GM19328 (cell line): Measurements from ENCODE around the gene APPBP2.
"Not testable (repeated sequence)": the region's sequence is repeated elsewhere in the genome, so short reads cannot be mapped to it uniquely, and the experiment has no call there.

Experiments used
- ATAC-seq: cut with Tn5 transposase; IDR thresholded peaks from one replicate; pipeline ENCODE4 v1.9.1; 2021; ENCODE audit warnings: mild to moderate bottlenecking, moderate library complexity; ENCODE audit not compliant: unreplicated experiment

APPBP2 gene

GRCh38 chr17:60525685-60526514 is at the start of gene APPBP2:
Gene APPBP2, minus strand, starts transcription at chr17:60526242. Its CDS starts 311 bp downstream, at chr17:60525931.
- ATAC-seq, result peak; percentile 94

- no peak for ATAC-seq
Observed at GRCh38 chr17:60573236-60574051, 47.4 kb upstream of the APPBP2 start.

- ATAC-seq, result no peak
Observed at GRCh38 chr17:60565233-60565632, 39.2 kb upstream of the APPBP2 start.

- ATAC-seq, result no peak
Observed at GRCh38 chr17:60563743-60564142, 37.7 kb upstream of the APPBP2 start.

- no peak for ATAC-seq
Observed at GRCh38 chr17:60562421-60562820, 36.4 kb upstream of the APPBP2 start.

GRCh38 chr17:60560860-60561257 is 34.8 kb upstream of the APPBP2 start:
- ATAC-seq, result no peak

GRCh38 chr17:60559995-60560859 is 34.2 kb upstream of the APPBP2 start:
- ATAC-seq, result no peak

GRCh38 chr17:60559659-60559994 is 33.6 kb upstream of the APPBP2 start:
- ATAC-seq, result no peak

GRCh38 chr17:60557805-60558204 is 31.8 kb upstream of the APPBP2 start:
- no peak for ATAC-seq

- no peak for ATAC-seq
Observed at GRCh38 chr17:60555786-60556185, 29.7 kb upstream of the APPBP2 start.

- no peak for ATAC-seq
Observed at GRCh38 chr17:60554377-60554788, 28.3 kb upstream of the APPBP2 start.

- ATAC-seq, result not testable (repeated sequence)
Observed at GRCh38 chr17:60552255-60552654, 26.2 kb upstream of the APPBP2 start.

GRCh38 chr17:60548990-60549389 is 22.9 kb upstream of the APPBP2 start:
- no peak for ATAC-seq

GRCh38 chr17:60545465-60546191 is 19.6 kb upstream of the APPBP2 start:
- no peak for ATAC-seq

GRCh38 chr17:60542071-60542470 is 16.0 kb upstream of the APPBP2 start:
- ATAC-seq, result no peak

GRCh38 chr17:60540460-60540859 is 14.4 kb upstream of the APPBP2 start:
- ATAC-seq, result no peak

- no peak for ATAC-seq
Observed at GRCh38 chr17:60539807-60540206, 13.8 kb upstream of the APPBP2 start.

- ATAC-seq, result no peak
Observed at GRCh38 chr17:60538726-60539125, 12.7 kb upstream of the APPBP2 start.

GRCh38 chr17:60535382-60536279 is 9.6 kb upstream of the APPBP2 start:
- no peak for ATAC-seq
